HepG2 (cell line): ENCODE measurements around the gene PTS. TPM values are rescaled to one million over a fixed set of nuclear protein-coding genes. Genes with fewer than 3 reads are reported as not detected.
A peak's percentile ranks its signal among the peaks of the same experiment; 100 is the strongest.

ENCODE experiments used
- EP300 ChIP-seq, 3 experiments: sonication (generic) in 1 of 3; formaldehyde crosslinking in 1 of 3; IDR thresholded peaks; 2 replicates each; pipeline versions ENCODE4 v1.5.1 to v1.6.1; 2011 to 2020; ENCODE audit warnings: low read depth in 2 of 3, low read length in 2 of 3, borderline replicate concordance in 1 of 3, improper control_type of control experiment in 1 of 3, mild to moderate bottlenecking in 1 of 3, missing genetic modification reagents in 1 of 3, moderate library complexity in 1 of 3
- HMGXB3 ChIP-seq: sonication (generic); formaldehyde crosslinking; IDR thresholded peaks from 2 replicates; pipeline ENCODE4 v1.4.0; 2020; ENCODE audit warnings: missing genetic modification reagents, borderline replicate concordance
- MTERF4 ChIP-seq: sonication (generic); formaldehyde crosslinking; IDR thresholded peaks from 2 replicates; pipeline ENCODE4 v1.8.0; 2023; ENCODE audit warnings: mild to moderate bottlenecking, missing genetic modification reagents
- NFKB2 ChIP-seq: sonication (generic); formaldehyde crosslinking; IDR thresholded peaks from 2 replicates; pipeline ENCODE4 v1.4.0; 2020; ENCODE audit warnings: missing genetic modification reagents, borderline replicate concordance
- NFYB ChIP-seq: sonication (generic); formaldehyde crosslinking; IDR thresholded peaks from 2 replicates; pipeline ENCODE4 v1.4.0; 2020; ENCODE audit warnings: missing genetic modification reagents
- PPARG ChIP-seq: conservative IDR thresholded peaks from 2 replicates; pipeline ENCODE4 v1.6.1; 2016; ENCODE audit warnings: missing biosample characterization, missing genetic modification reagents
- RBM39 ChIP-seq: fragments of 200-400 bp; formaldehyde crosslinking; IDR thresholded peaks from one replicate; pipeline ENCODE4 v1.6.1; 2018; ENCODE audit warnings: antibody characterized with exemption, mild to moderate bottlenecking, low read depth, low read length; ENCODE audit not compliant: poor library complexity, severe bottlenecking
- SATB2 ChIP-seq: sonication (generic); formaldehyde crosslinking; IDR thresholded peaks from 2 replicates; pipeline ENCODE4 v1.5.0; 2020; ENCODE audit warnings: missing genetic modification reagents
- SMC3 ChIP-seq: IDR thresholded peaks from 2 replicates; pipeline ENCODE4 v1.6.1; 2011; ENCODE audit warnings: low read length, improper control_type of control experiment
- SRY ChIP-seq: sonication (generic); formaldehyde crosslinking; IDR thresholded peaks from 2 replicates; pipeline ENCODE4 v1.8.0; 2022; ENCODE audit warnings: mild to moderate bottlenecking, missing genetic modification reagents
- STAG1 ChIP-seq: sonication (generic); formaldehyde crosslinking; IDR thresholded peaks from 2 replicates; pipeline ENCODE4 v1.4.0; 2020; ENCODE audit warnings: missing genetic modification reagents
- TFAP4 ChIP-seq: sonication (generic); IDR thresholded peaks from 2 replicates; pipeline ENCODE4 v1.6.1; 2016; ENCODE audit warnings: low read depth, borderline replicate concordance
- ZFY ChIP-seq: sonication (generic); formaldehyde crosslinking; IDR thresholded peaks from 2 replicates; pipeline ENCODE4 v1.4.0; 2020; ENCODE audit warnings: missing genetic modification reagents
- ZNF609 ChIP-seq: sonication (generic); formaldehyde crosslinking; IDR thresholded peaks from 2 replicates; pipeline ENCODE4 v1.4.0; 2020; ENCODE audit warnings: mild to moderate bottlenecking, missing genetic modification reagents, borderline replicate concordance
- ZNF773 ChIP-seq: sonication (generic); formaldehyde crosslinking; IDR thresholded peaks from 2 replicates; pipeline ENCODE4 v1.4.0; 2020; ENCODE audit warnings: missing genetic modification reagents, borderline replicate concordance
- ZNF790 ChIP-seq: sonication (generic); formaldehyde crosslinking; IDR thresholded peaks from 2 replicates; pipeline ENCODE4 v1.8.0; 2022; ENCODE audit warnings: missing genetic modification reagents, mild to moderate bottlenecking, borderline replicate concordance
- ZSCAN25 ChIP-seq: sonication (generic); formaldehyde crosslinking; IDR thresholded peaks from 2 replicates; pipeline ENCODE4 v1.8.0; 2022; ENCODE audit warnings: mild to moderate bottlenecking, missing genetic modification reagents
- polyA plus RNA-seq, 8 experiments: library from polyadenylated mRNA; depleted of rRNA in 3 of 8; stranded (reverse) in 7 of 8; unstranded in 1 of 8; fragments of >200 nt; fragmentation: Illumina TruSeq in 4 of 8; extraction: Trizol in 4 of 8; gene quantifications; 2 replicates each; pipeline versions ENCODE4 v1.2.1 to v1.2.3, GENCODE V29; 2011 to 2016; ENCODE audit warnings: low read depth in 4 of 8, missing spikeins in 1 of 8, mixed read lengths in 1 of 8; ENCODE audit not compliant: insufficient read depth in 1 of 8
- total RNA-seq, 5 experiments: library from RNA; depleted of rRNA; stranded (reverse); fragments of >200 nt; fragmentation: Illumina TruSeq; extraction: Trizol; gene quantifications; 2 replicates each; pipeline ENCODE4 v1.2.3, GENCODE V29; 2016; ENCODE audit warnings: low read depth in 1 of 5

The PTS gene
- total and polyA plus RNA-seq, 2 of the 13 experiments (the other 11 are each of a cell fraction or from before 2014, with no cell fraction given), result 33.6 to 49.3 TPM

- TF ChIP-seq NFYB (CRISPR knock-in tag), result no peak
- TF ChIP-seq NFKB2 (CRISPR knock-in tag), result no peak
- no peak for TF ChIP-seq RBM39
- TF ChIP-seq TFAP4, result peak; percentile 19; the same call in 1 of the 2 replicates
- peak; percentile 85 for TF ChIP-seq STAG1
- no peak for TF ChIP-seq ZSCAN25 (CRISPR knock-in tag)
- TF ChIP-seq PPARG (CRISPR knock-in tag), result no peak
- no peak for TF ChIP-seq ZNF773 (CRISPR knock-in tag)
- TF ChIP-seq EP300 (IDR thresholded peaks at IDR 0.05; ENCODE audit: low read depth in 2 of 2, low read length in 2 of 2), result no peak
- no peak for TF ChIP-seq EP300 (CRISPR knock-in tag; IDR thresholded peaks at IDR 0.05; ENCODE audit: borderline replicate concordance)
- no peak for TF ChIP-seq ZNF790 (CRISPR knock-in tag)
- no peak; the same call in 1 of the 2 replicates for TF ChIP-seq SATB2 (CRISPR knock-in tag)
- no peak for TF ChIP-seq ZNF609 (CRISPR knock-in tag)
- TF ChIP-seq HMGXB3 (CRISPR knock-in tag), result no peak
- 0 out of 2 replicates have a peak, but pooled peaks have one; percentile 19 for TF ChIP-seq ZFY
- TF ChIP-seq MTERF4 (CRISPR knock-in tag), result 0 out of 2 replicates have a peak, but pooled peaks have one; percentile 31
- TF ChIP-seq SMC3, result peak; percentile 76
- no peak for TF ChIP-seq SRY (CRISPR knock-in tag)
Observed at GRCh38 chr11:112280268-112281126, 54.3 kb downstream of the PTS start (continued).
